Stomach smooth muscle (tissue), 2 donors: ENCODE results near the gene TPST1.
"Not testable (repeated sequence)": the region's sequence is repeated elsewhere in the genome, so short reads cannot be mapped to it uniquely, and the experiment has no call there.

Experiments used
- H3K27ac ChIP-seq: one replicate; pipeline ENCODE4 v1.7.0; 2013; ENCODE audit warnings: mild to moderate bottlenecking, low read length, inconsistent platforms
- H3K27me3 ChIP-seq, 2 donors: one replicate each; pipeline ENCODE4 v1.7.0; 2013; ENCODE audit warnings: low read length in 2 of 2; ENCODE audit not compliant: insufficient read depth in 2 of 2, control insufficient read depth in 1 of 2
- H3K36me3 ChIP-seq, 2 donors: one replicate each; pipeline ENCODE4 v1.7.0; 2013; ENCODE audit warnings: low read length in 2 of 2; ENCODE audit not compliant: control insufficient read depth in 2 of 2, insufficient read depth in 2 of 2
- H3K4me1 ChIP-seq: one replicate; pipeline ENCODE4 v1.7.0; 2013; ENCODE audit warnings: low read length; ENCODE audit not compliant: control insufficient read depth, insufficient read depth
- H3K4me3 ChIP-seq, 2 donors: one replicate each; pipeline ENCODE4 v1.7.0; 2013; ENCODE audit warnings: low read length in 2 of 2
- H3K9ac ChIP-seq, 2 donors: one replicate each; pipeline ENCODE4 v1.7.0; 2013; ENCODE audit warnings: low read length in 2 of 2, mild to moderate bottlenecking in 1 of 2
- H3K9me3 ChIP-seq, 2 donors: one replicate each; pipeline ENCODE4 v1.7.0; 2013; ENCODE audit warnings: low read length in 2 of 2; ENCODE audit not compliant: control insufficient read depth in 2 of 2
- donor health status: healthy.
- donor health status: Pancreatic carcinoma.

The TPST1 gene

DNA sequence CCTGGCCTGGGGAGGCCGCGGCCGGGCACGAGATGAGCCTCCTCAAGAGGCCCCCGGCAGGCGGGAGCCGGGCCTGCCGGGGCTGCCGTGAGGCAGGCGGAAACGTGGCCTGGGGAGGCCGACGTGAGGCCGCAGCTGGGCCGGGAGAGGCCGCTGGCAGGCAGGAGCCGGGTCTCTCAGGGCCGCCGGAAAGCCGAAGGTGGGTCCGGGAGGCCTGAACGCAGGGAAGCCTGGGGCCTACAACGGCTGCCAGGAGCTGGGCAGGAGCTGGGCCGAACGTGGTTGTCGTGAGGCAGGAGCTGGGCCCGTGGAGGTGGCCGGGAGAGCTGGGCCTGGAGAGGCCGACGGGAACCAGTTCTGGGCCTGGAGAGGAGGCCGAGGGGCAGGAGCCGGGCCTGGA lies 171.9 kb downstream of the TPST1 start:
- Histone ChIP-seq H3K27me3 (no peaks in the 10 kb centered on the region), H3K4me1 (no peaks in the 10 kb centered on the region), H3K9me3 (peaks cover 3 to 10% of the 10 kb centered on the region in 2 donors), H3K4me3 (no peak overlapping the region), H3K27ac (no peak overlapping the region), H3K9ac (no peak overlapping the region), H3K36me3 (peaks cover 6 to 12% of the 10 kb centered on the region in 2 donors)

DNA sequence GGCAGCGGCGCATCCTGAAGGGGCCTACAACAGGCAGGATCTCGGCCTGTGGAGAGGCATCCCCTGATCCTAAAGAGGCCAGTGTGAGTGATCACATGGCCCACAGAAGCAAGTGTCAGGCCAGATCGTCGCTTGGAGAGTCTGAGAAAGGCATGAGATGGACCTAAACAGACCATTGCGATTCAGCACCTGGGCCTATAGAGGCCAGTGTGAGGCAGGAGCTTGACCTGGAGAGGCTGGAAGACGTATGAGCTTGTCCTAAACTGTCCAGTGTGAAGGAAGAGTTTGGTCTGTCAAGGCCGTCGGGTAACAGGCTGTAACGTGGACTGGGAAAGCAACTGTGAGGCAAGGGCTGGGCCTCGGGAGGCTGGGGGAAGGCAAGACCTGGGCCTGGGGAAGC lies 172.6 kb downstream of the TPST1 start:
- no peaks in the 10 kb centered on the region for H3K4me1 ChIP-seq
- H3K9me3 ChIP-seq: peaks cover 3 to 10% of the 10 kb centered on the region in 2 donors

DNA sequence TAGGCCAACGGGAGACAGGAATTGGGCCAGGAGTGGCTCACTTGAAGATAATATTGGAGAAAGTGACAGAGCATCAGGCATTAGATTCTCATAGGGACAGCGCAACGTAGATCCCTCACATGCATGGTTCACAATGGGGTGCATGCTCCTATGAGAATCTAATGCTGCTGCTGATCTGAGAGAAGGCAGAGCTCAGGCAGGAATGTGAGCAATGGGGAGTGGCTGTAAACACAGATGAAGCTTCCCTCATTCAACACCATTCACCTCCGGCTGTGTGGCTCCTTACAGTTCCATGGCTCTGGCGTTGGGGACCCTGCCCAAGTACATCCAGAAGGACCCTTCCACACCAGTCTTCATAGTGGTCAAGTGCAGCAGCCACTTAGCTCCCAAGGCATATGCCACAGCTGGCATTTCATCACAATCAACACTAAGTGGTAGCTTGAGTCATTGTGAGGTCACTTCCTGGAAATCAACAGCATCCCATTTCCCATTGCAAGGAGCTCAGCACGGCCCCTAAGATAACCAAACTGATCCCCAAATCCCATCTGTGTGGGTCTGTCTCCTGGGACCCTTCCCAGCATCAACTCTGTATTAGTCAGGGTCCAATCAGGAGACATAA lies 174.5 kb downstream of the TPST1 start:
- no peaks in the 10 kb centered on the region for H3K4me1 ChIP-seq

More for the DNA sequence above, 172.6 kb downstream of the TPST1 start:
- peaks cover 6 to 12% of the 10 kb centered on the region in 2 donors for H3K36me3 ChIP-seq
- H3K9ac ChIP-seq: no peak overlapping the region
- H3K4me3 ChIP-seq: no peak overlapping the region
- H3K27ac ChIP-seq: no peak overlapping the region
- H3K27me3 ChIP-seq: no peaks in the 10 kb centered on the region

DNA sequence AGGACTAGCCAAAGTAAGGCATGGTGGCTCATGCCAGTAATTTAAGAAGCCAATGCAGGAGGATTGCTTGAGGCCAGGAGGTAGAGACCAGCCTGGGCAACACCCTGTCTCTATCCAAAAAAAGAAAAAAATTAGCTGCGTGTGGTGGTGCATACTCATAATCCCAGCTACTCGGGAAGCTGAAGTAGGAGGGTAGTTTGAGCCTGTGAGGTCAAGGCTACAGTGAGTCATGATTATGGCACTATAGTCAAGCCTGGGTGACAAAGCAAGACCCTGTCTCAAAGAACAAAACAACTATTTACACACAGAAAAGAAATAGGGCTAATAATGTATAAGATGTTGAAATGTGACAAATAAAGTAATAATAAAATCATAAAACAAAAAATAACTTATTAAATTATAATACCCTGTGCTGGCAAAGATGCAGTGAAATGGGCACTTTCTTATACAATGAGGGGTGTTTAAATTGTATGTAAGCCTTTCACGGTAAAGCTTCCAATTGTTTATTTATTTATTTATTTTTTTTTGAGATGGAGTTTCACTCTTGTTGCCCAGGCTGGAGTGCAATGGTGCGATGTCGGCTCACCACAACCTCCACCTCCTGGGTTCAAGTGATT lies 175.2 kb downstream of the TPST1 start:
- Histone ChIP-seq H3K9me3 (peaks cover 3 to 10% of the 10 kb centered on the region in 2 donors), H3K9ac (no peak overlapping the region), H3K4me3 (no peak overlapping the region), H3K27ac (no peak overlapping the region), H3K4me1 (no peaks in the 10 kb centered on the region), H3K36me3 (peaks cover 6 to 12% of the 10 kb centered on the region in 2 donors), H3K27me3 (no peaks in the 10 kb centered on the region)

More for the DNA sequence above, 174.5 kb downstream of the TPST1 start:
- H3K36me3 ChIP-seq: peaks cover 6 to 12% of the 10 kb centered on the region in 2 donors
- no peak overlapping the region for H3K27ac ChIP-seq
- no peaks in the 10 kb centered on the region for H3K27me3 ChIP-seq
- H3K9me3 ChIP-seq: peaks cover 3 to 10% of the 10 kb centered on the region in 2 donors
- no peak overlapping the region for H3K9ac ChIP-seq
- H3K4me3 ChIP-seq: no peak overlapping the region

DNA sequence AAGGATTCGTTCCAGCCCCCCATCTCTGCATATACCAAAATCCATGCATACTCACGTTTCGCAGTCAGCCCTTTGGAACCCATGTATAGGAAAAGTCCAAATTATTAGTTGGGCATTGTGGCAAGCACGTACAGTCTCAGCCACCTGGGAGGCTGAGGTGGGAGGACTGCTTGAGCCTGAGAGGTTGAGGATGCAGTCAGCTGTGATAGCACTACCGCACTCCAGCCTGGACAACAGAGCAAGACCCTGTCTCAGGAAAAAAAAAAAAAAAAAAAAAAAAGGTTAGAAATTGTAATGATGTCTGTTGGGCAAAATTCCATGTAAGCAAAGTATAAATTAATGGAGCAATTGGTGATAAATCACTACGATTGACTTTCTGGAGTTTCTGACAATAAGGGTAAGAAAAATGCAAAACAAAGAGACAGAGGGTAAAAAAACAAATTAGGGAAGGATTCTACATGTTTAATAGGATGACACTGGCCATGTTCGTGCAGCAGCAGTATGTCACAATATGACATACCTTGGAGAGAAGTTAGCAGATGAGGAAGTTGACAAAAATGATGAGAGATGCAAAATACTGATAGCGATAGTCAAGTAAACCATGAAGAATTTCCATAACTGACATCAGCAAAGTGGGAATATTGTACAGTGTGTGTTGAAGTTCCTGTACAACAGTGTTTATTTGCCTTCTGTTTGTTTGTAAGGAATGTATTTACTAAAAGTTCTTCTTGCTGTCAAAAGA lies 177.2 kb downstream of the TPST1 start:
- H3K36me3 ChIP-seq: peaks cover 6 to 12% of the 10 kb centered on the region in 2 donors
- H3K4me1 ChIP-seq, H3K9ac ChIP-seq, H3K27me3 ChIP-seq, H3K27ac ChIP-seq, H3K4me3 ChIP-seq: not testable (repeated sequence)
- peaks cover 3 to 10% of the 10 kb centered on the region in 2 donors for H3K9me3 ChIP-seq

DNA sequence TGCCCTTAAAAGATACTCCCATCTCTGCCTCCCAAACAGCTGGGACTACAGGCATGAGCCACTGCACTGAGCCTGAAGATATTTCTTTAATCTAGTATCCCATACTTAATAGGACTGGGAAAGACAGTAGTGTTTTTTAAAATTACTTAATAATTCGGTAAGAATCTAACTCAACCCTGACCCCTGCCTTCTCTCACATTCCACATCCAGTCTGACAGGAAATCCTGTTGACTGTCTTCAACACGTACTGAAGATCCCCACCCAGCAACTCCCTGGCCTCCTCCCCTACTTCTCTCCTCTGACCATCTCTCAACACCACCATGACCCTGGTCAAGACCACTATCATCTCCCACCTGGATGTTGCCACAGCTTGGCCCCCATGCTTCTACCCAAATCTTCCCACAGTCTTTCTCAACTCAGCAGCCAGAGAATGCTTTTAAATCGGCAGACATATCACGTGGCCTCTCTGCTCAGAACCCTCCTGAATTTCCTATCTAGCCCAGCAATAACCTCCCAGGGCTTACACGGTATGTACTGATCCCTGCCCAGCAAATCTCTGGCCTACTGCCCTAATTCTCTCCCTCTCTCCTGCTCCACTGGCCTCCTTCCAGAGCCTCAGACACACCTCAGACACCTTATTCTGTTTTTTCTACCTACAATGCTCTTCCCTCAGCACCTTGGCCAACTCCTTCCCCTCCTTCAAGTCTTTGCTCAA lies 180.2 kb downstream of the TPST1 start:
- H3K36me3 ChIP-seq, H3K27me3 ChIP-seq, H3K4me3 ChIP-seq, H3K27ac ChIP-seq, H3K9ac ChIP-seq, H3K4me1 ChIP-seq, H3K9me3 ChIP-seq: not testable (repeated sequence)

DNA sequence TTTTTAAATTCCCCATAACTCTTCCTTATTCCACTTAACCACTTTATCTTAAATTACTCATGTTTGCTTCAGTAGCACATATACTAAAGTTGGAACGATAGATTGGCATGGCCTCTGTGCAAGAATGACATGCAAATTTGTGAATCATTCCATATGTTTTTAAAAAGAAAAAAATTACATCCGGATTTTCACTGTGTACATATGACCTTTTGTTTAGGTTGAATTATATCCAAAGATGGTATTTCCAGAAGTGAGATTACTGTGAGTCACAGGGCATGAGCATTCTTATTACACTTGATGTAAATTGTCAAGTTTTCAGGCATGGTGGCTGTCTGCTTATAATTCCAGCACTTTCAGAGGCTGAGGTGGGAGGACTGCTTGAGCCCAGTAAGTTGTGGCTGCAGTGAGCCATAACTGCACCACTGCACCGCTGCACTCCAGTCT lies 190.0 kb downstream of the TPST1 start:
- H3K27me3 ChIP-seq, H3K9ac ChIP-seq, H3K27ac ChIP-seq, H3K4me3 ChIP-seq, H3K9me3 ChIP-seq, H3K4me1 ChIP-seq, H3K36me3 ChIP-seq: not testable (repeated sequence)

DNA sequence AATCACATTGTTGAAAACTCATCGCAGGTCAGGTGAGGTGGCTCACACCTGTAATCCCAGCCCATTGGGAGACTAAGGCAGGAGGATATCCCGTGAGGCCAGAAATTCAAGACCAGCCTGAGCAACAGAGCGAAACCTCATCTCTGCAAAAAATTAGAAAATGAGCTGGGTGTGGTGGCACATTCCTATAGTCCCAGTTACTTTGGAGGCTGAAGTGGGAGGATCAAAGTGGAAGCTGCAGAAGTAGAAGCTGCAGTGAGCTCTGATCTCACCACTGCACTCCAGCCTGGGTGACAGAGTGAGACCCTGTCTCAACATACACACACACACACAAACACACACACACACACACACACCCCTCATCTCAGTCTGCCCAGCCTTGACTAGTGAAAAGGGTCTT lies 190.9 kb downstream of the TPST1 start:
- H3K9ac ChIP-seq, H3K27me3 ChIP-seq, H3K4me1 ChIP-seq, H3K4me3 ChIP-seq, H3K36me3 ChIP-seq, H3K27ac ChIP-seq, H3K9me3 ChIP-seq: not testable (repeated sequence)

DNA sequence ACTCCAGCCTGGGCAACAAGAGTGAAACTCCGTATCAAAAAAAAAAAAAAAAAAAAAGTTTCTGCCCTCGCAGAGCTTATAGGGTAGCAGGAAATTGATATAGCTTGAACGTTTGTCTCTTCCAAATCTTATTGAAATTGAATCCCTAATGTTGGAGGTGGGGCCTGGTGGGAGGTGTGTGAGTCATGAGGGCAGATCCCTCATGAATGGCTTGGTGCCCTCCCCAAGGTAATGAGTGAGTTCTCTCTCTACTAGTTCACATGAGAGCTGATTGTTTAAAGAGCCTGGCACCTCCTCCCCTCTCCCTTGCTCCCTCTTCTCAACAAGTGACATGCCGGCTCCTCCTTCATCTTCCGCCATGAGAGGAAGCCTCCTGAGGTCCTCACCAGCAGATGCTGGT lies 193.7 kb downstream of the TPST1 start:
- not testable (repeated sequence) for H3K36me3 ChIP-seq, H3K27me3 ChIP-seq, H3K4me3 ChIP-seq, H3K27ac ChIP-seq, H3K9me3 ChIP-seq, H3K9ac ChIP-seq, H3K4me1 ChIP-seq

DNA sequence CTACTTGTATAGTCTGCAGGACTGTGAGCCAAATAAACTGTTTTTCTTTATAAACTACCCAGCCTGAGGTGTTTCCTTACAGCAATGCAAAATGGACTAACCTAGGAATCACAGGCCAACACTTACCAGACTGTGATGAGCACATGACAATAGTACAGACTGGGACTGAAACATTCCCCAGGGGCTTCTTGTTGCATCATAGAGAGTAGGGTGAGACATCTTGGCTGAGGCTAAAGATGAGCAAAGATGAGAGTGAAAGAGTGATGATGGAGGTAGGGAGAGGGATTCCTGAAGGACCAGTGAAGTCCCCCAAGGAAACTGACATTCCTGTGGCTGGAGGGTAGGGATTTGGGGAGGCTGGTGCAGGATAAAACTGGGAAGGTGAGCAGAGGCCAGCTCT lies 194.4 kb downstream of the TPST1 start:
- no peak overlapping the region for H3K9ac ChIP-seq
- H3K4me3 ChIP-seq: no peak overlapping the region
- no peaks in the 10 kb centered on the region for H3K4me1 ChIP-seq
- H3K27me3 ChIP-seq: no peaks in the 10 kb centered on the region
- H3K27ac ChIP-seq: no peak overlapping the region
- peaks cover 0 to 4% of the 10 kb centered on the region in 2 donors for H3K9me3 ChIP-seq
- H3K36me3 ChIP-seq: peaks cover 0 to 5% of the 10 kb centered on the region in 2 donors
